HG03060 (cell line): ENCODE results near the gene PYGB.
"Not testable (repeated sequence)": the region's sequence is repeated elsewhere in the genome, so short reads cannot be mapped to it uniquely, and the experiment has no call there.

Experiments used
- ATAC-seq: cut with Tn5 transposase; IDR thresholded peaks from one replicate; pipeline ENCODE4 v1.9.1; 2021; ENCODE audit warnings: low read depth, moderate number of reproducible peaks; ENCODE audit not compliant: unreplicated experiment

The PYGB gene

DNA sequence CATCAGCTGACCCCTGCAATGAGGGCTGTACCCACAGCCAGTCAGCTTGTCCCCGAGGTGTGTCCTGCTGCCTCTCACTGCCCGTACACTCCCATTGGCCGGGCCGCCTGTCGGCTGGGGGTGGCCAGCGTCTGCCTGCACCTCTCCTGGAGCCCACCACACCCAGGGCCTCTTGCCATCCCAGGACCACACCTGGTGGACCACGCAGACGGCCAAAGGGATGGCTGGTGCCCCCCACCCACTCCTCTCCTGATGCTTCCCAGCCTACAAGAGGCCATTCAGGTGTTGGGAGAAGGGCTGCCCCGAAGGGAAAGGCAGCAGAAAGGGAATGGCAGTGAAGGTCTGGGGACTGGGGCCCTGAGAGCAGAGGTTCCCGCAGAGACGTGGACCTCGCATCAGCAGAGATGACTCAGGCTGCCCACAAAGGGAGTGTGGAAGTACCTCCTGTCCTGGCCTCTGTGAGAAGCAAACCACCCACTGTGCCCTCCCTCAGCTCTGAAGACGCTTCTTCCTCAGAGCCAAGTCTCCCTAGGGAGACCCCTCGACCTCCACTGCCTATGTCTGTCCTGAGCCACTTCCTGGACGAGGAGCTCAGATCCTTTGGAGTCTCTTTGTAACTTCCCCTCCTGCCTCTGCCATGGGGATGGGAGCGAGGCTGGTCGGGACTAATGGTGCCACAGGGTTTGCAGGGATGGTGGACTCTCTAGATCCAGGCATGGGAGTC lies 60.9 kb downstream of the PYGB start:
- no peak for ATAC-seq

DNA sequence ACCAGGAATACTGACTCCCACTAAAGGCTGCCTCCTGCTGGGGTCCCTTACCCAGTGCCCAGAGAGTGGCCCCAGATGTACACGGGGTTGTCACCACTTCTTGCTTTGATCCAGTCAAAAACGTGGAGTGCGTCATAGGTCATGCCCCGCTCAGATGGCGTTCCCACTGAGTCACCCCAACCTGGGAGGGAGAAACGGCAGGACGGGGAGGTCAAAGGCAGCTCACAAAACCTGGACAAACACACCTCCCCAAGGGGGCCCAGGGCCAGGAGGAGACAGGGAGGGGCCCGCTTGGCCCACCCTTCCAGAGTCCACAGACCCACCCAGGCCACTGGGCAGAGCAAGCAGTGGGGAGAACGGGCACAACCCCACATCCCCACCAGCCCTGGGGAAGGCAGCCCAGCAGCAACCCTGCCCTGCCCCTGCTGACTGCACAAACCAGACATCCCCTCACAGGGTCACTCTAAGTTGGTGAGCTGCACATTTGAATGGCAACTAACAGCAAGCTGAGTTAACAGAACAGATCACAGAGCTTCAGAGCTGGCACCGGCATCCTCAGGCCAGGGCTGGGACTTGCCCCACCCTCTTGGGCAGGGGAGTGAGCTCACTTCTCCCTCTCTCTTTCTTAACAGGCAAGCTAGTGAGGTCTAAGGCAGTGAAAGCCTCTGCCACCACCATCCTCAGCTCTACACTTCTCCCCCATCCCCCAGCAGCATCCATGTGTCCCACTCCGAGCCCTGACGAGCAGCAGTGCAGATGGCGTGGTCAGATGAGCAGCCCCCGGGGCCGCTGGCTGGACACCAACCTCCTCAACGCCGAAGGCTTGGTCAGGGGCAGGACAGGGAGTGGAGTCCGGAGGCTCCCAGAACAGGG lies 61.7 kb downstream of the PYGB start:
- no peak for ATAC-seq

DNA sequence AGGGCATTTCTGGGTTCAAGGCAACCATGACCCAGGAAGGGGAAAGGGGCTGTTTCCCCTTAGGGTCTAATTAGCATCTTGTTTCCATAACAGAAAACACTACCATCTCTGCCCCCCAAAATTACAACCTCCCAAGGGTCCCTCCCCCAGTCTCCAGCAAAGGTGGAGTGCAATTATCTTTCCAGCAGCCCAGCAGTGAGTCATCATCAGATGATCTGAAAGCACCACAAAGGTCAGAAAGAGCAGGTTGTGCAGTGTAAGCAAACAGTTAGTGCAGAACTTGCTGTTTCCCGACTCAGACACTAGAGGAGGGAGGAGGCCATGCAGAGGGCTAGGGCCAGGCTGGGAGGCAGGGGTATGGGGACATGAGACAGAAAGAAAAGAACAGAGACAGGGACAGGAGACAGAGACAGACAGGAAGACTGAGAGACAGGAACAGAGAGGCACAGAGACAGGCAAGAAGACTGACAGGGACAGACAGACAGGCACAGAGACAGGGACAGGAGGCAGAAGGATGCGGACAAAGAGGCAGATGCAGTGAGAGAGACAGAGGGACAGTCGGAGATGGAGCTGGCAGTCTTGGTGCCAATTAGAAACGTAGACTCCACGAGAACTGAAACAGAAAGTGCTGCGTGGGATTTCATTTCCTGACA lies 62.5 kb downstream of the PYGB start:
- peak; percentile 88 for ATAC-seq

DNA sequence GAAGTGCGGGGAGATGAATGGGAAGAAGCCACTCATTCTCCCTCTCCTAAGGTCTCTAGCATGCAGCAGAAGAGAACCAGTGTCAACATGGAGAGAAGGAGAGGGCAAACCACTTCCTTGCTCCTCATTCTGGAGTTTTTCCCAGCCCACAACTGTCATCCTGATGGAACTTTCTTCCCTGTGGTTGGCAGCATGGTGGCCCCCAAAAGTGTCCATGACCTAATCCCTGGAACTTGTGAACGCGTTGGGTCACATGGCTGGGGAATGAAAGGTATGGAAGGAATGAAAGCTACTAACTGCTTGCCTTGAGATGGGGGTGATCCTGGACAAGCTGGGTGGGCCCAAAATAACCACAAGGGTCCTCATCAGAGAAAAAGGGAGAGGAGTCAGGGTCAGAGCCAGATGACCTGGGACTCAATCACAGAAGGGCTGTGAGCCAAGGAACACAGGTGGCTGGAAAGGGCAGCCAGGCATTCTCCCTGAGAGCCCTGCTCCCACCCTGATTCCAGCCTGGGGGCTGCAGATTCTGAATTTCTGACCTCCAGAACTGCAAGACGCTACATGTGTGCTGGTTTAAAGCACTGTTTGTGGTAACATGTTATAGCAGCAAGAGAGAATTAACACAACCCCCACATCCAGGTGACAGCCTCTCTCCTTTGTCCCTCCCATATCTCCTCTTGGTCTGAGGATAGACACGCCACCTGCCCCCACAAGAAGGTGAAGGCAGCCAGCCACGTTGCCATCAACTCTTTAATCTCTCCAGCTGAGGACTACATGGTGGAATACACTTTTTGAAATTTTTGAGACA lies 63.2 kb downstream of the PYGB start:
- no peak for ATAC-seq

DNA sequence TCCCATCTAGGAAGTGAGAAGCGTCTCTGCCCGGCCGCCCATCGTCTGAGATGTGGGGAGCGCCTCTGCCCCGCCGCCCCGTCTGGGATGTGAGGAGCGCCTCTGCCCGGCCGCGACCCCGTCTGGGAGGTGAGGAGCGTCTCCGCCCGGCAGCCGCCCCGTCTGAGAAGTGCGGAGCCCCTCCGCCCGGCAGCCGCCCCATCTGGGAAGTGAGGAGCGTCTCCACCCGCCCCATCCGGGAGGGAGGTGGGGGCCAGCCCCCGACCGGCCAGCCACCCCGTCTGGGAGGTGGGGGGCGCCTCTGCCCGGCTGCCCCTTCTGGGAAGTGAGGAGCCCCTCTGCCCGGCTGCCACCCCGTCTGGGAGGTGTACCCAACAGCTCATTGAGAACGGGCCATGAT lies 64.8 kb downstream of the PYGB start:
- not testable (repeated sequence) for ATAC-seq

DNA sequence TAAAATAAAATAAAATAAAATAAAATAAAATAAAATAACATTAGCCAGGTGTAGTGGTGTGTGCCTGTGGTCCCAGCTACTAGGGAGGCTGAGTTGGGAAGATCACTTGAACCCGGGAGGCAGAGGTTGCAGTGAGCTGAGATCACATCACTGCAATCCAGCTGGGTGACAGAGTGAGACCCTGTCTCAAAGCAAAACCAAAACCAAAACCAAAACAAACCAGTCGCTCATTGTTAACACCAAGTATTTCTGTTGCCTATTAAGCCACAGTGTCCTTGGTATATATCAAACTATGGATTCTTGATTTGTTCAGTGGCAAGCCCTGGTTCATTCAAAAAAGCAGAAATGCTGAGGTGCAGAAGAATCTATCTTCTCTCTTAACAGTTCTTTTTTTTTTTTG lies 65.7 kb downstream of the PYGB start:
- ATAC-seq, result no peak

DNA sequence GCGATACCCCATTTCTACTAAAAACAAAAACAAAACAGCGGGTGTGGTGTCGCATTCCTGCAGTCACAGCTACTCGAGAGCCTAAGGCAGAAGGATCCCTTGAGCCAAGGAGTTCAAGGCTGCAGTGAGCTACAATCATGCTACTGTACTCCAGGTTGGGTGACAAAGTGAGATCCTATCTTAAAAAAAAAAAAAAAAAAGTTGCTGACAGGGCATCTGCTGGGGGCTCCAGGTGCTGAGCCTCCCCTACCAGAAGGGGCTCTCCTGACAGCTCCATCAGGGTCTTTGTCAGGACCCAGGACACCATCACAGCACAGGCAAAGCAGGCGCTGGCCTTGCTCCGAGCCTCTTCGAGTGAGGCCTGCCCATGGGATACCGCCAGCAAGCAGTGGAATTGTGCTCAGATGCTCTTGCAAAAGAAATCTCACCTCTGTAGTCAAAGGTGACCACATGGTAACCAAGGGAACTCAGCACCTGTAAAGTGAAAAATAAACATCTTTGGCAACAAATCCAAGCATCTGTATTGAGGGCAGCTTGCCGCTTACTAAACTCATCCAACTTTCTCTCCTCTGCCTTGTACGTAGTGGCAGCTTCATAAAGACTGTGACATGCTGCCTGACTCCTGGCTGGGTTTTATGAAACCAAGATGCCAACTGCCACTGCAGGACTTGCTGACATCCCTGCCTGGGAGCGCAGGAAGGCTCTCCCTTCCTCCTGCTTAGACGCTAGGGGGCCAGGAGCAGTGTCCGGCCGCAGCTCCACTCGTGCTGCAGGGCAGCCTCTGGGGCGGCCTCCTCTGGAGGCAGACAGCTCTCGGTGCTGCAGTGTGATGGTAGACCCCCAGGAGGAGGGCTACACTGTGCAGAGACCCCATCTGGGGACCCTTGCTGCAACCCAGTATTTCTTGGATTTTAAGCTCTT lies 66.9 kb downstream of the PYGB start:
- ATAC-seq, result no peak

DNA sequence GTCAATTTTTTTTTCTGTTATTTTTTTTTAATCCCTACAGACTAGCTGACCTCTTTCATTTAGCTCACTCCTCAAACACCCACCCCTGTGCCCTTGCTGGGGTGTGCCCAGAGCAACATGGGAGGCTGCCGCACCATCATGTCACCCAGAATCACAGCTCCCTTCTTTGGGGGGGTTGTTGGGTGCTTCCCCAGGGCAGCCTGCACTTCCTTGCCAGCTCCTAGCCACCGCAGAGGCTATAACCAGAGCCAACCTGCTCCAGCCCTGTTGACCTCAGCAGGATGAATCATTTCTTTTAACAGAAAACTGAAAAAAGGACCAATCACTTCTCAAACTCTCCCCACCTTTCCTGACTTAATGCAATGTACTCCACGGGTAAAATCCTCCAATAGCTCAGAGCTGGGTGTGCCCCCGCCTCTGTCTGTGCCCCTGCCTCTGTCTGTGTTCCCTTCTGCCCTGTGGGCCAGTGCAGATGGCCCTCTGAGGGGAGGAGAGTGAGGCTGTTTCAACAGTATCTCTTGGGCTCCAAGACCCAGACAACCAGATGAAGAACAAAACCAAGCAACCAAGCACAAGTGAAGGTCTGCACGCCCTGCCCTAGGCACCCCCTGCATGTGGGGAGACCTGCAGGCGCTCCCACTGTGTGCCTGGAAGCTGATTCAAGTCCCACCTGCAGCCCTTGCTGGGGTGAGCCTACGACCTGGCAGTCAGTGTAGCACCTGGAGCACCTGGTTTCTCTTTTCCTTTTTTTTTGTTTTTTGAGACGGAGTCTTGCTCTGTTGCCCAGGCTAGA lies 67.7 kb downstream of the PYGB start:
- ATAC-seq, result no peak

DNA sequence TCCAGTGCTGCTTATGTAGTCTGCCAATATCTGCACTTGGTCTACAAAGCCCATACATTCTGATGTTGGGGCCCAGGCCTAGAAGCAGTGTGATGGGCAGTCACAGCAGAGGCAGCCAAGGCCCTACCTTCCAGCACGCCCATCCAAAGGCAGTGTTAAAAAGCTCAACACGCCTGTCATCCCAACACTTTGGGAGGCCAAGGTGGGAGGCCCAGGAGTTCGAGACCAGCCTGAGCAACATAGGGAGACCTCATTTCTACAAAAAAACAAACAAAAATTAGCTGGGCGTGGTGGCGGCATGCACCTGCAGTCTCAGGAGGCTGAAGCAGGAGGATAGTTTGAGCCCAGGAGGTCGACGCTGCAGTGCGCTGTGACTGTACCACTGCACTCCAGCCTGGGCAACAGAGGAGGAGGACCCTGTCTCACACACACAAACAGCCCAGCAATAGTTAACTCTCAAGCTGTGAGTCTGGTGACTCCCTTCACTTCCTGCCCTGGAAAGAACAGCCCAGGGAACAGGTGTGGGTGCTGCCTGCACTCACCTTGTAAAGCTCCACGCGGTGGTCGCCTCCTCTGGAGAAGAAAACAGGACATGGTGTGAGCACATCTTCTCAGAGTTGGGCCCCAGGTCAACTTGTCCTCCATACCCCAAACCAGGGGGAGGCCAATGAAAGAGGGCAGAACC lies 68.8 kb downstream of the PYGB start:
- no peak for ATAC-seq

DNA sequence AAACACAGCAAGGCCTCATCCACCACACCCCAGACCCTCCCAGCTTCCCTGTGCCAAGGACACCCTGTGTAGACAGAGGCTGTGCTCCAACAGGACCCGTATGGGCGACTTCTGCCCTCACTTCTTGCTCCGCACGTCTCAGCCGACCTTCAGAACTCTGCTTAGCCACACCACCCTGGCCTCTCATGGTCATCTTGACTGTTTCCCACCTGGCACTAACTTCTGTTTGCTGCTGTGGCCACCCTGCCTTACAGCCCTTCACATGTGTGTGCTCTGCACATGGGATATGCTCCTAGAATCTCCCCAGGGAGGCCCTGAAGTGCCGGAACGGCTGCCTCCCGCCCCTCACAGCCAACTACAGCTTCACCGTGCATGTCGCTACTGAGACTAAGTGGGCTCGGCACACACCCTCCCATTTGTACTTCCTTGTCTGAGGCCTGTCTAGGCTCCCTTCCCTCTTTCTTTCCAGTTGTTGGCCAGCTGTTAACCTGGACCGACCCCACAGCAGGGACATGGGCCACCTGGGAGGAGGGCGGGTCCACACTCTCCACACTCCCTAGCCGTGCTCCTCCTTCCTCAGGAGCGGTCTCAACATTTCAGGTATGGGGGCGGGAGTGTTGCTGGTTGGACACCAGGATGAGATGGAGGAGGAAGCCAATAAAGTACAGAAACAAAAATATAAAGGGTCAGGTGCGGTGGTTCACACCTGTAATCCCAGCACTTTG lies 69.6 kb downstream of the PYGB start:
- no peak for ATAC-seq

DNA sequence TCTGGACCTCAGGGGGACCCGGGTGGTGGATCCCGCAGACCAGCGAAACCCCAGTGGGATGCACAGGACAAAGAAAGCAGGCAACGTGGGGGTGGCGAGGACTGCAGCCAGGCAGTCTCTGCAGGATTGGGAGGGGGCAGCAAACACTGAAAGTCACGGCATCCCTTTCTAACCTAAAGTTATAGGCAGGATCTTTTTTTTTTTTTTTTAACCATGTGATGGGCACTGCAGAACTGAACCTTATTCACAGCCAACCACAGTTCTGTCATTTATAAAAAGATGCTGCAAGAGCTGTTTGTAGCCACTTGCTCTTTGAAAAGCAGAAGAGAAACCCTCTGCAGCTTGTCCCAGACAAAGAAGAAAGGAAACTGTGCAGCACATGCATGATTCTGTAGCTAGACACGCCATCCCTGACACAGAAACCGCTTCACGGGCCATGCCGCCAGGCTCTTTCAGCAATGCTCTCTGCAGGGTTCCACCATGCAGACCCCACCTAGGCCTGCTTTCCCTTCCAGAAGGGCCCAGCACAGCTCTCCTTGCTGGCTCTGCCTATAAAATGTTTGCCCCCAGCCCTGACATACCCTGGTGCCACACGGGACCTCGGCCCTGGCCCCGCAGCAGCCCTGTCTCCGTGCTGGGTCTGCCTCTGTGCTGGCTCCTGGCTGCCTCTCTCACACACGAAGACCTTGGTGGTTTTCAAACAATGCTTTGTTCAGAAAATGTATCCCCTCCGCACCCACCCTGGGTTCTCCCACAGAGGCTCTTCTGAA lies 70.8 kb downstream of the PYGB start:
- peak; percentile 88 for ATAC-seq

DNA sequence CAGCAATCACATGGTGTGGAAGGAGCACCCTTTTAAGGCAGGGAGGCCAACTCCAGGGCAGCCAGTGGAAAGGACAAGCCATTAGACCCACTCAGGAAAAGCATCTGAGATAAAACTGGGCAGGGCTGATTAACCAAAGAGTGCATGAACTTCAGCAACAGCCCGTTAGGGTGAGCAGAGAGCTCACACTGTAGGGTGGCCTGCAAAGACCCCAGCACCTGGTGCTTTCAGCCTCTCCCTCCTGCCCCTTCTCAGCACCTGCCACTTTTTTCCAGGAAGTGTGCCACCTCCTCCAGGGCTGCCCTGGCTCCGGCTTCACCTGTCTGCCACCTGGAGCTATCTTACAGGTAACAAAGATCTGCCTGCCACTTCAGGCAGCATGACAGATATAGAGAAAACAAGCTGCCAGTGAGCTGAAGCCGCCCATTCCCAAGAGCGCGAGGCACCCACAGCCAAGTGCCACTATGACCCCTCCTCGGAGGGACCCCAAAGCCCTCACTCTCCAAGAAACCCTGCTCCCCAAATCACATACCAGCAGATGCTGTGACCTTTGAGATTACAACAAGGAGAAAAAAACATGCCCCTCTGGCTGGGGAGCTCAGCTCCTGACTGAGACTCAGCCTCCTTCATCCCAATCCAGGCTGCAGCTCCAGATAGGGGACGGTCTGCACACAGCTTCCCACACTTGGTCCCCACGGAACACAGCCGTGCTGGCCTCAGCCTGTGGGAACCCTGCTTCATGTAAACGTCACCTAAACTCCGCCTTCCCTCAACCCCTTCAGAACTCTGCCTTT lies 71.6 kb downstream of the PYGB start:
- ATAC-seq, result no peak

DNA sequence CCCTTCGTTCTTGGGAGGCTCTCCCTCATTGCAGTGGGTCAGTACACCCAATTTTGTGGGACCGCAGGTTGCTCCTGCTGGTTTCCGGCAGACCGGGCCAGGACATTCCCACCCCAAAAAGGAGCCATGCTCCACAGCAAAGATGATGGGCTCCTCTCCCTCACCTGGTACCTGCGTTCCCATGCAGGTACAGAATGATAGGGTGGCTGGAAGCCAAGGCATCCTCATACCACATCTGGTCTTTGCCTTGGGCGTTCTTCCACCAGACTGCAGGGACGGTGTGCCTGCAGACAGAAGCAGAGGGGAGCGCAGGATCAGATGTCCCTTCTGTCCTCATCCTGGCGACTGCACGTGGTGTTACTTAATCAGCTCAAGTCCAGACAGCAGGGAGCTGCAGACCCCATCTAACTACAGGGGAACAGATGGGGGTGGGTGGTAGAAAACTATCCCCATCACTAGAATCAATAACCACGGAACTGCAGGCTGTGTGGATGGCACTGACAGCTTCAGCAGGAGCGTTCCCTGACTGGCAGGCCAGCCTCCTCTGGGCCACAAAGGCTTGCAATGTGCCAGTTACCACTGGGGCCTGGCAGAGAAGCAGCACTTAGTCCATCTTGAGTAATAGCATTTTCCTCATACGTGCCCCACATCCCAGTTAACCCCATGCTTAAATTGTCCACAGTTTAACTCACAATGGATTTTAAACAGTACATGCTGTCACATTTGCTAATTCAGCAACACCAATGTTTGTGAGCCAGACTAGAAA lies 72.3 kb downstream of the PYGB start:
- ATAC-seq, result no peak

DNA sequence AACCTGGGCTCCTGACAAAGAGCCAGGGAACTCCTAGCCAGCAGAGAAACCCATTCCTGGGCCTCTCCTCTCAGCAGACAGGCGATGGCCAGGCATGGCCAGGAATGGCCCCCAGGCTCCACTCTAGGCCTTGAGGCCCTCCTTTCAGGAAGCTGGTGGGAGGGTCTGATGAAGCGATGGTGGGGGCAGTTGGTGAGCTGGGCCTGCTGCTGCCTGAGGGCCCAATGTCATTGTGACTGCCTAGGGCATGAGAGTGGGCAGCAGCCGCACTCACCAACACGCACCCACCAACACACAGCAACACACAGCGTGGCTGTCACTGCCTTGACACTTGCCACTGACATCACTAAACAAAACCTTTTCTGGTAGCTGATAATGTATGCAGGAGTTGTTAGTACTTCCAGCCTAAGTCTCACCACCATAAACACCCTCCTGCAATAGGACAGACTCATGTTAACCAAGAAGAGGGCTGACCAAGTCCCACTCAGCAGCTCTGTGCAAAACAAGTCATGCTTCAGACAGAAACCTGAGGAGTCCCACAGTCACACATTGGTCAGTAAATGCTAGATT lies 73.5 kb downstream of the PYGB start:
- ATAC-seq, result no peak

DNA sequence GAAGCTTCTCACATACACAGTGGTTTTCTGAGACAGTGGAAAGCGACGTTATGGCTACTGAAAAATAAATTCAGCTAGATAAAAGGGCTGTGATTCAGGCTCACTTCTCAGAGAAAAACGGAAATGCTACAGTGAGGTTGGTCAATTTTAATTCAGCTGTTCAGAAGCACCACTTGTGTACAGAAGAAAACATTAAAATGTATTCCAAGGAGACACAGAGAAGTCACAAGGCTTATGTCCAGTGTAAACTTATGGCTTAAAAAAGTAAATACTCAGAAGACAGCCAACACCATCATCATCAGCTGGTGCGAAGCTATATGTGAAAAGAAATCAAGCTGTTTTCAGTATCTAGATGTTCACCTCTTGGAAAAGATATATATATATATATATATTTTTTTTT lies 74.1 kb downstream of the PYGB start:
- no peak for ATAC-seq
